Measurements from ENCODE around the gene MED22.
"Not testable (repeated sequence)": the region's sequence is repeated elsewhere in the genome, so short reads cannot be mapped to it uniquely, and the experiment has no call there.

Gene MED22

GRCh38 chr9:133304477-133305377, 43.2 kb downstream of the MED22 start:
- no peak for DNase-seq (ENCODE audit: low read depth)

GRCh38 chr9:133304158-133304470, 43.8 kb downstream of the MED22 start:
- no peak for DNase-seq (ENCODE audit: low read depth)

GRCh38 chr9:133303266-133304157, 44.4 kb downstream of the MED22 start:
- no peak for DNase-seq (ENCODE audit: low read depth)

GRCh38 chr9:133301253-133302230, 46.4 kb downstream of the MED22 start:
- DNase-seq (ENCODE audit: low read depth): no peak

- not testable (repeated sequence) for DNase-seq (ENCODE audit: low read depth)
Observed at GRCh38 chr9:133299996-133300395, 47.9 kb downstream of the MED22 start.

DNA sequence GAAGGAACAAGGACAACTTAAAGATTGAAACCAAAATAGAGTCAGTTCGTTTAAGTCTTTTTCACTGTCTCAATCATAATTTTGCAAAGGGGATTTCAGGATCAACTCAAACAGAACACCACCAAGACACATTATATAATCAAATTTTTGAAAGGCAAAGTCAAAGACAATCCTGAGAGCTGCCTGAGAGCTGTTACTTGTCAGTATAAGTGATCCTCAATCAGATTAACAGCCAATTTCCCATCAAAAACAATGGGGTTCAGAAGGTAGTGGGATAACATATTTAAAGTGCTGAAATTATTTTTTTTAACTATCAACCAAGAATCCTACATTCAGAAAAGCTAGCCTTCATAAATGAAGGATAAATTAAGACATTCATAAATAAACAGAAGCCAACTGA, 53.7 kb downstream of the MED22 start:
- DNase-seq (ENCODE audit: low read depth): no peak

DNA sequence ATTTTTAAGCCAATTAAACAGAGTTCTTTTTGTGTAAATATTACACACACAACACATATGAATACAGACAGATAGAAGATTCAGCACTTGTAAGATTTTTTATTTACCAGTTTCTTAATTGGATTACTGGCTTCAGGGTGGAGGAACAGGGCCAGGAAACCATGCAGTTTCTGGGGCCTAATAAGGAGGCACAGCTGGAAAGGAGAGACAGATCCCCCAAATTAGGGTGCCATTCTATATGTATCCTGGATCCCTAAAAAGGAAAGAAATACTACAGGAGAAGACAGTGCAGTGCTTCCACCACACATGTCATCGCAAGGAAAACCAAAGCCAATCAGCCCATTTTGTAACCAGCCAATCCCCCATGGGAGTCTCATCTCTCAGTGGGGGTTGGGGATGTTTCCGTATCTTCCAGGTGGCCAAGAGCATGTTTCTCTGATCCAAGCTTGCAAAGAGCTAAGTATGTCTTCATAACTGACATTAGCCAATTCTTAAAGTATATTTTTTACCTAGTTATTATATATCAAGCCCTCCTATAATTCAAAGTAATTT, 57.1 kb downstream of the MED22 start:
- no peak for DNase-seq (ENCODE audit: low read depth)

Data from activated T-helper 1 cell treated with Interleukin-2 at 50 U/mL for 16 hours (primary cell).